ENCODE data around the gene BAIAP2L2. TPM values are rescaled to one million over a fixed set of nuclear protein-coding genes. Genes with fewer than 3 reads are reported as not detected.

The BAIAP2L2 gene
- polyA plus RNA-seq, 1 donor from 2014 or later, result 2.3 TPM

- Histone ChIP-seq H3K9ac (ENCODE audit: low read length) (no peak overlapping the region), H3K27ac (ENCODE audit: low read length) (no peak overlapping the region), H3K79me2 (replicated peaks; ENCODE audit: insufficient read depth, low read length) (no peaks in the 10 kb centered on the region), H3F3A (ENCODE audit: insufficient read depth, low read length, poor library complexity, severe bottlenecking) (no peaks in the 10 kb centered on the region), H3K4me2 (ENCODE audit: low read length) (no peak overlapping the region), H3K4me3 (ENCODE audit: low read length) (no peak overlapping the region), H3K36me3 (ENCODE audit: insufficient read depth, low read length) (no peaks in the 10 kb centered on the region), H3K9me3 (ENCODE audit: low read length) (no peaks in the 10 kb centered on the region), H3K9me2 (ENCODE audit: insufficient read depth, low read length) (no peaks in the 10 kb centered on the region), H4K20me1 (ENCODE audit: insufficient read depth) (no peaks in the 10 kb centered on the region), H3K27me3 (ENCODE audit: insufficient read depth, low read depth, low read length) (no peaks in the 10 kb centered on the region), H2AFZ (ENCODE audit: low read depth, low read length) (no peak overlapping the region)
- TF ChIP-seq REST (IDR thresholded peaks at IDR 0.05; ENCODE audit: borderline replicate concordance), result no peak
- TF ChIP-seq EZH2 (IDR thresholded peaks at IDR 0.05; ENCODE audit: borderline replicate concordance, insufficient read depth, low read length, poor library complexity, severe bottlenecking), result no peak
- TF ChIP-seq TAF1 (IDR thresholded peaks at IDR 0.05; ENCODE audit: low read depth), result no peak
- TF ChIP-seq, protein P1, sequence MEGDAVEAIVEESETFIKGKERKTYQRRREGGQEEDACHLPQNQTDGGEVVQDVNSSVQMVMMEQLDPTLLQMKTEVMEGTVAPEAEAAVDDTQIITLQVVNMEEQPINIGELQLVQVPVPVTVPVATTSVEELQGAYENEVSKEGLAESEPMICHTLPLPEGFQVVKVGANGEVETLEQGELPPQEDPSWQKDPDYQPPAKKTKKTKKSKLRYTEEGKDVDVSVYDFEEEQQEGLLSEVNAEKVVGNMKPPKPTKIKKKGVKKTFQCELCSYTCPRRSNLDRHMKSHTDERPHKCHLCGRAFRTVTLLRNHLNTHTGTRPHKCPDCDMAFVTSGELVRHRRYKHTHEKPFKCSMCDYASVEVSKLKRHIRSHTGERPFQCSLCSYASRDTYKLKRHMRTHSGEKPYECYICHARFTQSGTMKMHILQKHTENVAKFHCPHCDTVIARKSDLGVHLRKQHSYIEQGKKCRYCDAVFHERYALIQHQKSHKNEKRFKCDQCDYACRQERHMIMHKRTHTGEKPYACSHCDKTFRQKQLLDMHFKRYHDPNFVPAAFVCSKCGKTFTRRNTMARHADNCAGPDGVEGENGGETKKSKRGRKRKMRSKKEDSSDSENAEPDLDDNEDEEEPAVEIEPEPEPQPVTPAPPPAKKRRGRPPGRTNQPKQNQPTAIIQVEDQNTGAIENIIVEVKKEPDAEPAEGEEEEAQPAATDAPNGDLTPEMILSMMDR (IDR thresholded peaks at IDR 0.05; ENCODE audit: poor library complexity, severe bottlenecking), result no peak
- TF ChIP-seq MXI1 (conservative IDR thresholded peaks at IDR 0.05; ENCODE audit: poor library complexity, severe bottlenecking), result no peak
- no peak for TF ChIP-seq POLR2AphosphoS5 (IDR thresholded peaks at IDR 0.05)
- TF ChIP-seq SMC3 (conservative IDR thresholded peaks at IDR 0.05; ENCODE audit: poor library complexity), result no peak
- no peak for TF ChIP-seq EP300 (conservative IDR thresholded peaks at IDR 0.05; ENCODE audit: poor library complexity, severe bottlenecking)
- TF ChIP-seq RAD21 (conservative IDR thresholded peaks at IDR 0.05), result no peak
Observed at GRCh38 chr22:38098410-38099249, 11.9 kb downstream of the BAIAP2L2 start.

- Histone ChIP-seq H3K4me2 (ENCODE audit: low read length) (no peak overlapping the region), H3K36me3 (ENCODE audit: insufficient read depth, low read length) (no peaks in the 10 kb centered on the region), H3K4me3 (ENCODE audit: low read length) (no peak overlapping the region), H3K9me3 (ENCODE audit: low read length) (no peaks in the 10 kb centered on the region), H3K27ac (ENCODE audit: low read length) (no peak overlapping the region), H3K27me3 (ENCODE audit: insufficient read depth, low read depth, low read length) (no peaks in the 10 kb centered on the region), H2AFZ (ENCODE audit: low read depth, low read length) (no peak overlapping the region), H3K79me2 (replicated peaks; ENCODE audit: insufficient read depth, low read length) (no peaks in the 10 kb centered on the region), H4K20me1 (ENCODE audit: insufficient read depth) (no peaks in the 10 kb centered on the region), H3K9me2 (ENCODE audit: insufficient read depth, low read length) (no peaks in the 10 kb centered on the region), H3K9ac (ENCODE audit: low read length) (no peak overlapping the region), H3F3A (ENCODE audit: insufficient read depth, low read length, poor library complexity, severe bottlenecking) (no peaks in the 10 kb centered on the region)
- TF ChIP-seq, protein P1 (IDR thresholded peaks at IDR 0.05; ENCODE audit: poor library complexity, severe bottlenecking), result no peak
- TF ChIP-seq RAD21 (conservative IDR thresholded peaks at IDR 0.05), result no peak
- no peak for TF ChIP-seq EP300 (conservative IDR thresholded peaks at IDR 0.05; ENCODE audit: poor library complexity, severe bottlenecking)
- no peak for TF ChIP-seq EZH2 (IDR thresholded peaks at IDR 0.05; ENCODE audit: borderline replicate concordance, insufficient read depth, low read length, poor library complexity, severe bottlenecking)
Observed at GRCh38 chr22:38097557-38098409, 12.7 kb downstream of the BAIAP2L2 start.

Data from neural cell (in vitro differentiated cells).